K562 (cell line): ENCODE results near the gene ITGB2. TPM values are rescaled to one million over a fixed set of nuclear protein-coding genes. Genes with fewer than 3 reads are reported as not detected.

Experiments used
- ATF4 ChIP-seq: fragments of 450-650 bp; formaldehyde crosslinking; IDR thresholded peaks from 2 replicates; pipeline ENCODE4 v1.4.0; 2022; ENCODE audit warnings: mild to moderate bottlenecking, moderate library complexity
- CBX3 ChIP-seq, 2 experiments: IDR thresholded peaks; 1 replicate in 1 of 2; 2 replicates in 1 of 2; pipeline ENCODE4 v1.6.1; 2012; ENCODE audit warnings: inconsistent platforms in 2 of 2, low read length in 2 of 2, borderline replicate concordance in 1 of 2, control low read depth in 1 of 2
- CHD1 ChIP-seq: fragments of 200-600 bp; sonication (generic); IDR thresholded peaks from one replicate; pipeline ENCODE4 v1.6.1; 2012; ENCODE audit warnings: mild to moderate bottlenecking, moderate library complexity, low read length, inconsistent platforms
- CSDE1 ChIP-seq, 2 experiments: fragments of 450-650 bp; IDR thresholded peaks; 2 replicates each; pipeline ENCODE4 v1.6.1; 2016; ENCODE audit warnings: mild to moderate bottlenecking in 1 of 2
- CXXC5 ChIP-seq: fragments of 250-450 bp; sonication (Bioruptor Pico); IDR thresholded peaks from 2 replicates; pipeline ENCODE4 v1.8.0; 2022; ENCODE audit warnings: inconsistent platforms, mild to moderate bottlenecking, moderate library complexity
- EP400 ChIP-seq: fragments of 450-650 bp; IDR thresholded peaks from 2 replicates; pipeline ENCODE4 v1.6.1; 2017; ENCODE audit warnings: antibody characterized with exemption, mild to moderate bottlenecking, moderate library complexity
- ETS1 ChIP-seq: conservative IDR thresholded peaks from 2 replicates; pipeline ENCODE4 v1.6.1; 2011; ENCODE audit warnings: low read depth, mild to moderate bottlenecking, low read length; ENCODE audit not compliant: control insufficient read depth
- GATAD2A ChIP-seq: fragments of 450-650 bp; IDR thresholded peaks from 2 replicates; pipeline ENCODE4 v1.6.1; 2017
- HCFC1 ChIP-seq: IDR thresholded peaks from 2 replicates; pipeline ENCODE4 v1.6.1; 2012; ENCODE audit warnings: low read depth, low read length, improper control_type of control experiment
- HOMEZ ChIP-seq: fragments of 250-450 bp; sonication (Bioruptor Pico); IDR thresholded peaks from 2 replicates; pipeline ENCODE4 v1.4.0; 2020; ENCODE audit warnings: mild to moderate bottlenecking, moderate library complexity
- LARP7 ChIP-seq: fragments of 450-650 bp; IDR thresholded peaks from 2 replicates; pipeline ENCODE4 v1.6.1; 2016
- NFE2L1 ChIP-seq: fragments of 450-650 bp; IDR thresholded peaks from 2 replicates; pipeline ENCODE4 v1.6.1; 2016; ENCODE audit warnings: missing genetic modification characterization, low read depth, mild to moderate bottlenecking, missing compliant biosample characterization, moderate library complexity, borderline replicate concordance
- PHF8 ChIP-seq: fragments of 200-600 bp; sonication (generic); IDR thresholded peaks from 2 replicates; pipeline ENCODE4 v1.6.1; 2012; ENCODE audit warnings: mixed run types, mild to moderate bottlenecking, inconsistent platforms, low read length, moderate library complexity, borderline replicate concordance
- POLR2A ChIP-seq: fragments of 450-650 bp; conservative IDR thresholded peaks from 2 replicates; pipeline ENCODE4 v1.6.1; 2016
- PTTG1 ChIP-seq: fragments of 450-650 bp; IDR thresholded peaks from 2 replicates; pipeline ENCODE4 v1.6.1; 2016; ENCODE audit warnings: low read depth, mild to moderate bottlenecking, missing genetic modification characterization, missing compliant biosample characterization
- RUNX1 ChIP-seq: sonication (generic); IDR thresholded peaks from 2 replicates; pipeline ENCODE4 v1.6.1; 2016; ENCODE audit warnings: antibody characterized with exemption, low read depth
- SIN3A ChIP-seq, 2 experiments: fragments of 150-350 bp in 1 of 2; IDR thresholded peaks; 2 replicates each; pipeline ENCODE4 v1.6.1; 2011 to 2016; ENCODE audit warnings: borderline replicate concordance in 2 of 2, low read depth in 2 of 2, low read length in 2 of 2, mild to moderate bottlenecking in 2 of 2, moderate library complexity in 2 of 2; ENCODE audit not compliant: control insufficient read depth in 1 of 2
- TFAM ChIP-seq: fragments of 250-450 bp; sonication (Bioruptor Pico); conservative IDR thresholded peaks from 2 replicates; pipeline ENCODE4 v1.5.0; 2021; ENCODE audit warnings: mild to moderate bottlenecking, moderate library complexity
- THRA ChIP-seq: fragments of 450-650 bp; IDR thresholded peaks from 2 replicates; pipeline ENCODE4 v1.6.1; 2017; ENCODE audit warnings: mild to moderate bottlenecking, moderate library complexity
- XRCC4 ChIP-seq: IDR thresholded peaks from one replicate; pipeline ENCODE4 v1.6.1; 2011; ENCODE audit not compliant: insufficient read depth, insufficient read length; ENCODE audit errors: extremely low read depth
- XRCC5 ChIP-seq: fragments of 200-400 bp; formaldehyde crosslinking; IDR thresholded peaks from 2 replicates; pipeline ENCODE4 v1.6.1; 2017; ENCODE audit warnings: low read depth, mild to moderate bottlenecking, low read length
- ZNF133 ChIP-seq: fragments of 250-450 bp; sonication (Bioruptor Pico); IDR thresholded peaks from 2 replicates; pipeline ENCODE4 v1.4.0; 2020; ENCODE audit warnings: mild to moderate bottlenecking
- ZNF445 ChIP-seq: fragments of 250-450 bp; sonication (Bioruptor Pico); IDR thresholded peaks from 2 replicates; pipeline ENCODE4 v1.4.0; 2020; ENCODE audit warnings: low read depth, mild to moderate bottlenecking, moderate library complexity
- ZNF507 ChIP-seq: conservative IDR thresholded peaks from 2 replicates; pipeline ENCODE4 v1.6.1; 2017; ENCODE audit warnings: missing genetic modification characterization, missing compliant biosample characterization
- polyA plus RNA-seq, 8 experiments: library from polyadenylated mRNA; depleted of rRNA in 4 of 8; stranded (reverse) in 5 of 8; unstranded in 3 of 8; fragments of >200 nt; fragmentation: Nextera tagmentation in 2 of 8; fragmentation: Illumina TruSeq in 1 of 8; extraction: Ambion mirVana in 2 of 8; extraction: Trizol in 1 of 8; gene quantifications; 2 replicates each; pipeline versions ENCODE4 v1.2.1 to v1.2.3, GENCODE V29; 2011 to 2014; ENCODE audit warnings: inconsistent platforms in 1 of 8, missing spikeins in 1 of 8
- total RNA-seq, 7 experiments: library from RNA; depleted of rRNA in 6 of 7; stranded (reverse); fragments of >200 nt in 6 of 7; fragmentation: Illumina TruSeq in 2 of 7; extraction: Trizol in 2 of 7; gene quantifications; 2 replicates each; pipeline versions ENCODE4 v1.2.1 to v1.2.3, GENCODE V29; 2011 to 2021; ENCODE audit warnings: low replicate concordance in 1 of 7

Gene ITGB2
- total and polyA plus RNA-seq, 9 of the 15 experiments (the other 6 are each of a cell fraction or from before 2014, with no cell fraction given) = 0.07 to 1.3 (median 0.51) TPM; not detected in 2

- TF ChIP-seq CXXC5 (CRISPR knock-in tag) = peak; percentile 86
- no peak for TF ChIP-seq ZNF133 (CRISPR knock-in tag)
- peak; percentile 63 for TF ChIP-seq ETS1
- peak; percentile 30 to 84; a peak in 1 of 4 replicates for TF ChIP-seq SIN3A (IDR thresholded peaks at IDR 0.05; ENCODE audit: borderline replicate concordance in 2 of 2, control insufficient read depth in 1 of 2, low read depth in 2 of 2, low read length in 2 of 2)
- no peak for TF ChIP-seq CSDE1 (IDR thresholded peaks at IDR 0.05)
- no peak for TF ChIP-seq NFE2L1 (tag)
- no peak for TF ChIP-seq GATAD2A
- 0 out of 2 replicates have a peak, but pooled peaks have one; percentile 77 for TF ChIP-seq HOMEZ (CRISPR knock-in tag)
- TF ChIP-seq CHD1 = no peak
- no peak for TF ChIP-seq ZNF507 (tag)
- no peak for TF ChIP-seq PTTG1
- TF ChIP-seq HCFC1 = peak; percentile 29; the same call in 1 of the 2 replicates
- no peak for TF ChIP-seq RUNX1
- no peak for TF ChIP-seq XRCC4
- TF ChIP-seq XRCC5 = no peak
- peak; percentile 78 for TF ChIP-seq POLR2A
- no peak for TF ChIP-seq ATF4
- TF ChIP-seq ZNF445 (CRISPR knock-in tag) = no peak
- TF ChIP-seq EP400 = no peak
- no peak for TF ChIP-seq THRA
- no peak for TF ChIP-seq CBX3 (IDR thresholded peaks at IDR 0.05; ENCODE audit: borderline replicate concordance in 1 of 2, low read length in 2 of 2)
- TF ChIP-seq TFAM = no peak
- TF ChIP-seq PHF8 = peak; percentile 72; the same call in 1 of the 2 replicates
- TF ChIP-seq LARP7 = no peak
These were observed 47.1 kb downstream of the ITGB2 start, which contains the start of gene PTTG1IP (continued) for GRCh38 chr21:44873356-44874239.
